PC-3 (cell line): Measurements from ENCODE around the gene RAB4A. TPM values are rescaled to one million over a fixed set of nuclear protein-coding genes. Genes with fewer than 3 reads are reported as not detected.

Experiments used
- ATAC-seq: fragments of 200-7000 bp; cut with Tn5 transposase; 2 replicates; pipeline ENCODE4 v1.9.1; 2020; ENCODE audit warnings: mild to moderate bottlenecking, moderate library complexity
- BruUV-seq: library from RNA; stranded (reverse); fragments of 400-500 nt; replicated peaks from 2 replicates; lab custom pipeline; 2021; lab: Mats Ljungman, UMichigan
- CTCF ChIA-PET: fragments of 300-600 bp; sonication (Branson Sonifier 250); formaldehyde crosslinking; loops from one replicate; lab custom pipeline; 2022; ENCODE audit warnings: antibody characterized with exemption; lab: Charles Lee
- POLR2A ChIA-PET: fragments of 300-600 bp; sonication (Branson Sonifier 250); formaldehyde crosslinking; loops from one replicate; lab custom pipeline; 2022; ENCODE audit warnings: antibody characterized with exemption; ENCODE audit not compliant: unreplicated experiment; lab: Charles Lee
- DNase-seq: peaks from one replicate; pipeline ENCODE4 v3.0.0-alpha.2; 2015
- H2AFZ ChIP-seq: fragments of 300-600 bp; sonication (generic); 2 replicates; pipeline ENCODE4 v1.6.0; 2016; ENCODE audit warnings: antibody characterized with exemption, low read length
- H3F3A ChIP-seq: fragments of 300-600 bp; sonication (generic); one replicate; pipeline ENCODE4 v1.6.0; 2017; ENCODE audit warnings: antibody characterized with exemption, low read length, control low read depth, mild to moderate bottlenecking; ENCODE audit not compliant: unreplicated experiment
- H3K27ac ChIP-seq: fragments of 300-600 bp; sonication (generic); 2 replicates; pipeline ENCODE4 v1.5.1; 2016; ENCODE audit warnings: mild to moderate bottlenecking, low read length
- H3K27me3 ChIP-seq: fragments of 300-600 bp; sonication (generic); 2 replicates; pipeline ENCODE4 v1.6.1; 2016; ENCODE audit warnings: low read length, mixed read lengths
- H3K36me3 ChIP-seq: fragments of 300-600 bp; sonication (generic); 2 replicates; pipeline ENCODE4 v1.6.1; 2016; ENCODE audit warnings: low read depth, mixed run types, low read length, mixed read lengths
- H3K4me1 ChIP-seq: fragments of 300-600 bp; sonication (generic); 2 replicates; pipeline ENCODE4 v1.5.1; 2016; ENCODE audit warnings: low read length; ENCODE audit not compliant: insufficient read depth
- H3K4me2 ChIP-seq: fragments of 300-600 bp; sonication (generic); 2 replicates; pipeline ENCODE4 v1.6.0; 2016; ENCODE audit warnings: low read length
- H3K4me3 ChIP-seq: fragments of 300-600 bp; sonication (generic); 2 replicates; pipeline ENCODE4 v1.5.1; 2016; ENCODE audit warnings: mild to moderate bottlenecking, low read length, mixed read lengths
- H3K79me2 ChIP-seq: fragments of 300-600 bp; sonication (generic); 2 replicates; pipeline ENCODE4 v1.6.1; 2017; ENCODE audit warnings: low read length, mixed read lengths
- H3K9ac ChIP-seq: fragments of 300-600 bp; sonication (generic); 2 replicates; pipeline ENCODE4 v1.6.0; 2016; ENCODE audit warnings: mild to moderate bottlenecking, low read length
- H3K9me2 ChIP-seq: fragments of 300-600 bp; sonication (generic); replicated peaks from 2 replicates; pipeline ENCODE4 v1.6.1; 2016; ENCODE audit warnings: mixed run types, low read length, mixed read lengths
- H3K9me3 ChIP-seq: fragments of 300-600 bp; sonication (generic); 2 replicates; pipeline ENCODE4 v1.6.1; 2016; ENCODE audit warnings: low read length, mixed read lengths
- H4K20me1 ChIP-seq: fragments of 300-600 bp; sonication (generic); 2 replicates; pipeline ENCODE4 v1.6.1; 2016; ENCODE audit warnings: low read length, mixed read lengths
- CTCF ChIP-seq: fragments of 300-600 bp; sonication (generic); conservative IDR thresholded peaks from 2 replicates; pipeline ENCODE4 v1.5.1; 2017; ENCODE audit warnings: antibody characterized with exemption, low read depth, mild to moderate bottlenecking, low read length
- EZH2 ChIP-seq: fragments of 300-600 bp; sonication (generic); IDR thresholded peaks from one replicate; pipeline ENCODE4 v1.6.1; 2017; ENCODE audit warnings: antibody characterized with exemption, mild to moderate bottlenecking, low read length; ENCODE audit not compliant: unreplicated experiment
- EZH2phosphoT487 ChIP-seq: fragments of 300-600 bp; sonication (generic); IDR thresholded peaks from 2 replicates; pipeline ENCODE4 v1.6.1; 2018; ENCODE audit warnings: mild to moderate bottlenecking, antibody characterized with exemption, low read length, borderline replicate concordance
- intact Hi-C: fragments of 100-400 bp; cut with micrococcal nuclease; formaldehyde crosslinking; loops from 2 replicates; pipeline ENCODE4 v1.9.0; 2023
- total RNA-seq: library from RNA; depleted of rRNA; stranded (reverse); fragments of >200 nt; gene quantifications from 2 replicates; pipeline ENCODE4 v1.2.3, GENCODE V29; 2014

RAB4A gene
- total RNA-seq, 1 experiment from 2014 or later, result 67.0 TPM

- H3F3A ChIP-seq, result no peaks in the 10 kb centered on the region
- H4K20me1 ChIP-seq, result no peaks in the 10 kb centered on the region
- no peaks in the 10 kb centered on the region for H3K9me2 ChIP-seq
- H3K4me3 ChIP-seq, result no peak overlapping the region
- H3K36me3 ChIP-seq, result no peaks in the 10 kb centered on the region
- H3K4me1 ChIP-seq, result no peaks in the 10 kb centered on the region
- H3K9me3 ChIP-seq, result no peaks in the 10 kb centered on the region
- H2AFZ ChIP-seq, result no peak overlapping the region
- intact Hi-C loops, result no loop called here
- no peak overlapping the region for H3K9ac ChIP-seq
- ChIA-PET POLR2A (interaction anchor here (0.6 kb wide), 1 partner anchor 10 kb away, joined by 3 read pairs; no protein-coding TSS in a partner anchor), CTCF (no interaction called here)
- H3K27me3 ChIP-seq, result no peaks in the 10 kb centered on the region
- no peak for DNase-seq
- no peak for ATAC-seq
- H3K4me2 ChIP-seq, result no peak overlapping the region
- H3K79me2 ChIP-seq, result no peaks in the 10 kb centered on the region
- no peak overlapping the region for H3K27ac ChIP-seq
- no TSS peak for BruUV-seq
- TF ChIP-seq EZH2phosphoT487 (no peak), CTCF (no peak), EZH2 (no peak)
These were observed 10.6 kb upstream of the RAB4A start for GRCh38 chr1:229260297-229260696.

- ChIA-PET CTCF (no interaction called here), POLR2A (no interaction called here)
- no peak for ATAC-seq
- Histone ChIP-seq H3K4me2 (no peak overlapping the region), H2AFZ (no peak overlapping the region), H3K27ac (no peak overlapping the region), H3F3A (no peaks in the 10 kb centered on the region), H3K9me2 (no peaks in the 10 kb centered on the region), H3K36me3 (no peaks in the 10 kb centered on the region), H3K4me3 (no peak overlapping the region), H3K9ac (no peak overlapping the region), H3K27me3 (no peaks in the 10 kb centered on the region), H3K79me2 (no peaks in the 10 kb centered on the region), H4K20me1 (no peaks in the 10 kb centered on the region), H3K4me1 (no peaks in the 10 kb centered on the region), H3K9me3 (no peaks in the 10 kb centered on the region)
- no peak for TF ChIP-seq EZH2
- no peak for TF ChIP-seq EZH2phosphoT487
- no peak for TF ChIP-seq CTCF
- no peak for DNase-seq
- intact Hi-C loops, result no loop called here
- no TSS peak for BruUV-seq
These were observed 8.7 kb upstream of the RAB4A start for GRCh38 chr1:229262239-229262638.

- Histone ChIP-seq H3K9me3 (no peaks in the 10 kb centered on the region), H3K9me2 (no peaks in the 10 kb centered on the region), H3K79me2 (no peaks in the 10 kb centered on the region), H3K27ac (no peak overlapping the region), H3K36me3 (no peaks in the 10 kb centered on the region), H3K4me2 (no peak overlapping the region), H3K27me3 (no peaks in the 10 kb centered on the region), H3F3A (no peaks in the 10 kb centered on the region), H3K4me1 (no peaks in the 10 kb centered on the region), H3K4me3 (no peak overlapping the region), H2AFZ (no peak overlapping the region), H3K9ac (no peak overlapping the region), H4K20me1 (no peaks in the 10 kb centered on the region)
- intact Hi-C loops, result no loop called here
- no TSS peak for BruUV-seq
- TF ChIP-seq CTCF (no peak), EZH2phosphoT487 (no peak), EZH2 (no peak)
- POLR2A ChIA-PET, result no interaction called here
- no peak for ATAC-seq
- no peak for DNase-seq
- CTCF ChIA-PET, result no interaction called here
These were observed 7.7 kb upstream of the RAB4A start for GRCh38 chr1:229263254-229263653.
